ENCODE measurements around the gene CDR2.

CDR2 gene

DNA sequence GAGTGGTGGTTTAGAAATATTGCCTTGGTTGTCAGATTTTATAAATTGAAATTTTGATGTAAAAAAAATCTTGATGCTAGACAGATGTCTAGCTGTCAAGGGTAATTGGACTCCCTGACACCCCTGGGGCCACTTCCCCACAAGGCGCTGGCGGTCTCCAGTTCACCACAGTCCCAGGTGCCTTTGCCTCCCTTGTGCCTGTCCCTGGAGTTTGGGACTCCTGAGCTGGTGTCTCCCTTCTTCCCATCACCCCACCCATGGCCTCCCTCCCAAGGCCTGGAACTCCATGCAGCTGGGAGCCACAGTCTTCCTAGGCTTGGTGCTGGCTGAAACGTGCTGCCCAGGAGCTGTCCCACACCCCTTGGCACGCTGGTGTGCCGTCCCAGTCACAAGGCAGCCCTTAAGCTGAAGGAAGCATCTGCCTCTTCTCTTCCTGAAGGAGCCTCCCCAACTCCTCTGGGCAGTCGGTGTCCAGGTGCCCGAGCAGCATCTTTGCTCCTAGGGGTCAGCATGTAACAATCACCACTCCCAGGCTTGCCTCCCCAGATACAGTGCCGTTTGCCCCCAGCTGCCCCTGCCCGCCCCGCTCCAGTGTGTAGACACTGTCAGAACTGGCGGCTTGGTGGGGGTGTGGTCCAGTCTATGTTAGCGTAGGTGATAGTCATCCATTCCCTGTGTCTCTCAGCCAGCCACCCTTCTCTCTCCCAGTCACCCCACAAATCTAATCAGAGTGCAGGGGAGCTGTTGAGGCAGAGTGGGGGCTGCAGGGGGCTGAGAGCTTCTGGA lies 51.1 kb downstream of the CDR2 start:
- no peak for DNase-seq

- no peak for DNase-seq
These were observed 51.7 kb downstream of the CDR2 start for GRCh38 chr16:22322741-22323140.

DNA sequence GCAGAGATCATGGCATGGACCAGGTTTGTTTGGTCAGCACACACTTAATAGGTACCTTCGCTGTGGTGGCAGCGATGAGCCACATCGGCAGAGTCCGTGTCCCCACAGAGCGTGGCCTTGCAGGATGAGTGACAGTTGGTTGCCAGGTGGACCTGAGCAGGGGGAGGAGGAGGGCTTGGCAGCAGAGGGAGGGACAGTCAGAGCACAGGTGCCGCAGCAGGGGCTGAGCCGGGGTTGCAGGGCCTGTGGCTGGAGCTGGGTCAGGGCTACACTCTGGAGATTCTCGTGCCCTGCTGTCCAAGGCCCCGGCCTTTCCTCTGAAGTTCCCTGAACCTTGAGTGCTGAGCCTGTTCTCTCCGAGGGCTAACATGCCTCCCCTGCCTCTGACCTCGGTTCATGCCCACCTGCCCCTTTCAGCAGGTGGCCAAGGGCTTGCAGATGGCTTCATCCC lies 52.4 kb downstream of the CDR2 start:
- no peak for DNase-seq

- peak; percentile 72 to 80 for DNase-seq
These were observed 52.9 kb downstream of the CDR2 start for GRCh38 chr16:22321340-22322001.

DNA sequence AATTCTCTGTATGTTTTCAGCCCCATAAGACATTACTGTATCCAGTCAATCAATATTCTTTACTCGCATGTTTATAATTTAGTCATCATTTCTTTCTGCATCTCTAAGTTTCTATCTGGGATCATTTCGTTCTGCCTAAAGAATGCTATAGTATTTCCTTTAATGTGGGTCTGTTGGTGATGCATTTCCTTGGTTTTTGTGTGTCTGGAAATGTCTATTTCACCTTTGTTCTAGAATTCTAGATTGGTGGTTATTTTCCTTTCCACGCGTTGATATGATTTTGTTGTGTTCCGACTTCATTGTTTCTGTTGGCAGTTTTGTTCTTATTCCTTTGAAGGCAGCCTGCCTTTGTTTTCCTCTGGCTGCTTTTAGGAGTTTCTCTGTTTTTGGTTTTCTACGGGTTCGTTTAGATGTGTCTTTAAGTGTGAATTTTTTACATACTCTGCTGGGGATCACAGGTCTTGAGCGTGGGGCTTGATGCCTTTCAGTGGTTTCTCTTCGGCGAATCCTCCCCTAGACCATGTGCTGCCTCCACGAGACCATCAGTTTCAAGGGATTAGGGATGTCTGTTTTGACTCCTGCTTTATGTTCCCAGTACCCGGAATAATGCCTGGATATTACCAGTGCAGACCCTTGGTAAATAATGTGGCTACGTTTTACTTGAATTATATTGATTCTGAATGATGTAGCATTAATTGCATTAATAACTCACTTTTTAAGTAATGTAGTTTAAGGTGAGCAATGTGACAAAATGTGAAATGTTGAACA lies 53.7 kb downstream of the CDR2 start:
- no peak for DNase-seq

DNA sequence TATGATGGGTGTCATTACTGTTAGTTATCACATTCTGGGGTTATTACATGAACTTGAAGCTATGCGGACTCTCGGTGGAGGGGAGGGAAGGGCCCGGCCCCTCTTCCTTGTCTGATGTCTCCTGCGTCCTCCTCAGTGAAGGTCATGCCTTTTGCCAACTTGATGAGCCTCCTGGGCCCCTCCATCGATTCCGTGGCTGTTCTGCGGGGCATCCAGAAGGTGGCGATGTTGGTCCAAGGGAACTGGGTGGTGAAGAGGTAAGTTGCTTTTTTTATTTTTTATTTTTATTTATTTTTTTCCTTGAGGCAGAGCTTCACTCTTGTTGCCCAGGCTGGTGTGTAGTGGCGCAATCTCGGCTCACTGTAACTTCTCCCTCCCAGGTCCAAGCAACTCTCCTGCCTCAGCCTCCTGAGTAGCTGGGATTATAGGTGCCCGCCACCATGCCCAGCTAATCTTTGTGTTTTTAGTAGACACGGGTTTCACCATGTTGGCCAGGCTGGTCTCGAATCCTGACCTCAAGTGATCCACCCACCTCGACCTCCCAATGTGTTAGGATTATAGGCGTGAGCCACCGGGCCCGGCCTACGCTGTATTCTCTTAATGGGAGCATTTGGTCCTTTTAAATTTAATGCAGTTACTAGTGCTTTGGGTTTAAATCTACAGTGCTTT lies 55.6 kb downstream of the CDR2 start:
- DNase-seq: peak; percentile 50 to 69

DNA sequence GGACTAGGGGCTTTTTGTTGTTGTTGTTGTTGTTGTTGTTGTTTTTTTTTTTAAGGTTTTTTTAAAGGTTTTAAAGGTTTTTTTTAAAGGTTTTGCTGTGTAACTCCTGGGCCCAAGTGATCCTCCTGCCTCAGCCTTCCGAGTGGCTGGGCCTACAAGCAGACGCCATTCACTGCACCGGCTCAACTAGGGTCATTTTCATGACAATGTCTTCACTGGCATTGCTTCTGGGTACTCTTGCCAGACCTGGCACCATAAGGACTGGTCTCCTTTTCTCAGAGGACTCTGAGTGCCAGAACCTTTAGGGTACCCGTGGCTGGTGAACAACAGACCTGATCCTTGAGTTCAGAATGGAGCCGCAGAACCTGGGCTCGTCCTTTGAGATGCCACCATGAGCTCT lies 56.8 kb downstream of the CDR2 start:
- DNase-seq: no peak

- DNase-seq: no peak
These were observed 57.4 kb downstream of the CDR2 start for GRCh38 chr16:22317001-22317530.

DNA sequence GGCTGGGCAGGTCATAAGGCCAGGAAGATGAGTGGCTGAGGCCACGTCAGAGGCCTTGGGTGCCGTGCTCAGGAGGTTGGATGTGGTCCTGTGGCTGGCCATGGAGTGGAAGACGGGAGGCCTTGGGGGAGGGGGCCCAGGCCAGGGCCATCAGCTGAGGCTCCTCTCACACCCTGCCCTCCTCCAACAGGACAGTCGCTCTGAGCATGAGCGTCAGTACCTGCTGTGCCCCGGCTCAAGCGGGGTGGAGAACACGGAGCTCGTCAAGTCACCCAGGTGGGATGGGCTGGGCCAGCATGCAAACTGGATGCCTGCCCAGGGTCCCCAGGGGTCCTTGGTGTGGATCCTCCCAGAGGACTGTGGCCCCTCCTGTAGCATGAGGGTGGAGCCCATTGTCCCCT lies 58.0 kb downstream of the CDR2 start:
- no peak for DNase-seq

DNA sequence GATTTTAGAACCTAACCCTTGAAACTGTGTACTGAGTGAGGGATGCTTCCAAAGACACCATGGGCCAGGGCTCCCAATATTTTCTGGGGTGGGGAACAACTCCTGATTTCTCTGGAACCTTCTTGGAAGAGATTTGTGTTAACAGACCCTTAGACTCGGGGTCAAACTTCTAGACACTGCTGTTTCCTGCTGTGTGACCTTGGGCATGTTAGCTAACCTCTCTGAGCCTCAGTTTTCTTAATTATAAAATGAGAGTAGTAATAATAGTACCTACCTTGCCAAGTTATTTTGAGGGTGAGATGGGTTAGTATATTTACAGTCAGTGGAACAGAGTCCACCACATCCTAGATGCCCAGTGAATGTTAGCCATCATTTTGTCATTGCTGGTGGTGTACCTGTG lies 58.4 kb downstream of the CDR2 start:
- DNase-seq: no peak

DNA sequence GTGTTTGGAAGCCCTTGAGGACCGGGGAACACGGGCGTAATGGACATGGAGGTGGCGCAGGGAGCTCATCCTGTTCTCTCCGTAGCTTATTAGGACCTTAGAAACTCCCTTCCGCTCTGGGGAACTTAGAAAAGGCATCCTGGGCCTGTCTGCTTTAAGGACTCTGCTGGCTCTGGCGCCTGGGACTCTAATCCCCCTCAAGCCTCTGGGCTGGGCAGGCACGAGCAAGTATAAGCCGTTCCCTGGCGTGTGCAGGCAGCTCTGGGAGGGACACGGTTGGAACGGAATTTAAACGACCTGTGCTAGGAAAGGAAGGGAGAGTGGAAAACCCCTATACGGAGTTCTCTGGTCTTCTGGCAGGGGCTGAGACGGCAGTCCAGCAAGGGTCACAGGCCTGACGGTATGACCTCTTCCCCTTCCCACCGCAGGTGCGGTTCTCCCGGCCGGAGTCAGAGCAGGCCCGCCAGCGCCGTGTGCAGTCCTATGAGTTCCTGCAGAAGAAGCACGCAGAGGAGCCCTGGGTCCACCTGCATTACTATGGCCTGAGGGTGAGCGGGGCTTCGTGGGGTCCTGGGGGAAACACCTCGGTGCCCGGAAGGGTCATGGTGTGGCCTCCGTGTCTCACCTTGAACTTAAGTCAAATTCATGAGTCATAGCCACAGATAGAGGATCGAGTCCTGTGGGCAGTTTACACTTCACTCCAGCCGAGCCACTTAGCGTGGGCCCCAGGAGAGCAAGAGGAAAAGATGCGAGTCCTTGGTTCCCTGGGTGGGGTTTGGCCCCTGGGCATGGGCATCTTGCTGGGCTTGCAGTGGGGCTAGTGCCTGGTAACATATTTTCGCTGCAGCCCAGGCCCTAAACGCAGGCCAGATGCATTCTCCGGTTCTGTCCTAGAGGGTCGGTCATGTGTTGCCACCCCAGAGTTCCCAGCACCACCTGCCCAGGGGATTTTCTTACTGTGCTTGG lies 59.5 kb downstream of the CDR2 start:
- no peak for DNase-seq

GRCh38 chr16:22313876-22314470 lies 60.4 kb downstream of the CDR2 start:
- DNase-seq: no peak

- no peak for DNase-seq
These were observed 61.3 kb downstream of the CDR2 start for GRCh38 chr16:22312897-22313781.

DNA sequence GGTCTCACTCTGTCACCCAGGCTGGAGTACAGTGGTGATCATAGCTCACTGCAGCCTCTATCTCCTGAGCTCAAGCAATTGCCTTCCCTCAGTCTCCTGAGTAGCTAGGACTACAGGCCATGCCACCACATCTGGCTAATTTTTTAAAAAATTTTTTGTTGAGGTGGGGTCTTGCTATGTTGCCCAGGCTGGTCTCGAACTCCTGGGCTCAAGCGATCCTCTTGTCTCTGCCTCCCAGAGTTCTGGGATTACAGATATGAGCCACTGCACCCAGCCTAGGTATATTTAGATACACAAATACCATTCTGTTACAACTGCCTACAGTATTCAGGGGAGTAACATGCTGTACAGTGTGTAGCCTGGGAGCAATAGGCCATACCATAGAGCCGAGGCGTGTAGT lies 62.9 kb downstream of the CDR2 start:
- no peak for DNase-seq

GRCh38 chr16:22308824-22309520 lies 65.4 kb downstream of the CDR2 start:
- DNase-seq: no peak

DNA sequence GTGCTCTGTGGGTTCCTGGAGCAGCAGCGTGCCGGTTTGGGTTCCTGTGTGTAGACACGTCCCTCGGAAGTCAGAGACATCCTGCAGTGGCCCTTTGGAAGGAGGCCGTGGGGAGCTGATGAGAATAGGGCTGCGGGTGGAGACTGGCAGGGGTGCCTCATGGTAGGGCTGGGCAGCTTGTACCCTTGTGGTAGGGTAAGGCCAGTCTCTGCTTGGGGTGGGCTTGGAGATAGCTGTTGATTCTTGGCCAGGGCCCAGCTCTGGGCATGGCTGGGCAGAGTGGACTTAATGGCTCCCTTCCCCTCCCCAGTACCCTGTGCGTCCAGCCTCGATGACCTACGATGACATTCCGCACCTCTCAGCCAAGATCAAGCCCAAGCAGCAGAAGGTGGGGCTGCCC lies 66.6 kb downstream of the CDR2 start:
- no peak for DNase-seq

GRCh38 chr16:22306788-22307187 lies 67.6 kb downstream of the CDR2 start:
- DNase-seq: no peak

- no peak for DNase-seq
These were observed 70.0 kb downstream of the CDR2 start for GRCh38 chr16:22304411-22304810.

GRCh38 chr16:22302776-22303363 lies 71.5 kb downstream of the CDR2 start:
- DNase-seq: no peak
